Activated B cell treated with CpG ODN at 0.5 μM for 24 hours (primary cell): ENCODE data around the gene NPLOC4. TPM values are rescaled to one million over a fixed set of nuclear protein-coding genes. Genes with fewer than 3 reads are reported as not detected.

Source experiments
- ATAC-seq: fragments of 200-7000 bp; cut with Tn5 transposase; one replicate; pipeline ENCODE4 v1.10.0; 2021; ENCODE audit warnings: low read depth, mild to moderate bottlenecking, moderate library complexity
- CTCF ChIA-PET: fragments of 350-600 bp; sonication (Branson Sonifier 250); formaldehyde crosslinking; loops from one replicate; lab custom pipeline; 2021; ENCODE audit warnings: antibody characterized with exemption; lab: Charles Lee
- POLR2A ChIA-PET: fragments of 350-600 bp; sonication (Branson Sonifier 250); formaldehyde crosslinking; loops from one replicate; lab custom pipeline; 2021; ENCODE audit warnings: antibody characterized with exemption; lab: Charles Lee
- DNase-seq: peaks from one replicate; pipeline ENCODE4 v3.0.0; 2022
- H3K27ac Mint-ChIP-seq: one replicate; pipeline ENCODE4 v1.8.0; 2020; ENCODE audit warnings: mixed read lengths
- H3K27me3 Mint-ChIP-seq: one replicate; pipeline ENCODE4 v1.8.0; 2021; ENCODE audit warnings: mixed read lengths
- H3K36me3 Mint-ChIP-seq: one replicate; pipeline ENCODE4 v1.8.0; 2021; ENCODE audit warnings: low read depth, mixed read lengths
- H3K4me1 Mint-ChIP-seq: one replicate; pipeline ENCODE4 v1.8.0; 2021; ENCODE audit warnings: mixed read lengths
- H3K4me3 Mint-ChIP-seq: one replicate; pipeline ENCODE4 v1.8.0; 2020; ENCODE audit warnings: mild to moderate bottlenecking, mixed read lengths
- H3K9me3 Mint-ChIP-seq: one replicate; pipeline ENCODE4 v1.8.0; 2020; ENCODE audit warnings: mixed read lengths
- CTCF ChIP-seq: fragments of 200-600 bp; IDR thresholded peaks from one replicate; pipeline ENCODE4 v1.8.0; 2022; ENCODE audit warnings: antibody characterized with exemption, mild to moderate bottlenecking
- intact Hi-C: fragments of 100-400 bp; cut with micrococcal nuclease; formaldehyde crosslinking; loops from one replicate; pipeline ENCODE4 v1.15.1; 2024
- total RNA-seq: library from RNA; stranded (reverse); gene quantifications from 2 replicates; pipeline ENCODE4 v1.2.3, GENCODE V29; 2022

Gene NPLOC4
- total RNA-seq, 1 donor from 2014 or later = 132 TPM

GRCh38 chr17:81651692-81652091 lies 14.8 kb upstream of the NPLOC4 start:
- intact Hi-C loops = no loop called here
- no peak overlapping the region for H3K27ac Mint-ChIP-seq
- H3K4me1 Mint-ChIP-seq = peaks cover 19% of the 10 kb centered on the region
- TF ChIP-seq CTCF = no peak
- no peaks in the 10 kb centered on the region for H3K36me3 Mint-ChIP-seq
- ChIA-PET CTCF (no interaction called here), POLR2A (no interaction called here)
- H3K4me3 Mint-ChIP-seq = no peak overlapping the region
- peaks cover 22% of the 10 kb centered on the region for H3K27me3 Mint-ChIP-seq
- H3K9me3 Mint-ChIP-seq = no peaks in the 10 kb centered on the region
- ATAC-seq (no peak), DNase-seq (no peak)

GRCh38 chr17:81650951-81651350 lies 14.0 kb upstream of the NPLOC4 start:
- no peaks in the 10 kb centered on the region for H3K36me3 Mint-ChIP-seq
- no peak overlapping the region for H3K27ac Mint-ChIP-seq
- H3K27me3 Mint-ChIP-seq = peaks cover 22% of the 10 kb centered on the region
- no peak overlapping the region for H3K4me3 Mint-ChIP-seq
- TF ChIP-seq CTCF = no peak
- intact Hi-C loops = no loop called here
- peaks cover 19% of the 10 kb centered on the region for H3K4me1 Mint-ChIP-seq
- H3K9me3 Mint-ChIP-seq = no peaks in the 10 kb centered on the region
- CTCF ChIA-PET = no interaction called here
- no peak for DNase-seq
- no peak for ATAC-seq
- POLR2A ChIA-PET = interaction anchor here (0.6 kb wide), 1 partner anchor 17 kb away, joined by 3 read pairs; no protein-coding TSS in a partner anchor

GRCh38 chr17:81648707-81649085 lies 11.8 kb upstream of the NPLOC4 start:
- H3K4me1 Mint-ChIP-seq = peaks cover 13% of the 10 kb centered on the region
- ChIA-PET CTCF (no interaction called here), POLR2A (no interaction called here)
- no peak for TF ChIP-seq CTCF
- H3K4me3 Mint-ChIP-seq = no peak overlapping the region
- no peak for DNase-seq
- no peak for ATAC-seq
- H3K27me3 Mint-ChIP-seq = peaks cover 22% of the 10 kb centered on the region
- no peaks in the 10 kb centered on the region for H3K36me3 Mint-ChIP-seq
- no peak overlapping the region for H3K27ac Mint-ChIP-seq
- intact Hi-C loops = no loop called here
- no peaks in the 10 kb centered on the region for H3K9me3 Mint-ChIP-seq

GRCh38 chr17:81648013-81648706 lies 11.2 kb upstream of the NPLOC4 start:
- no peak for DNase-seq
- no peaks in the 10 kb centered on the region for H3K9me3 Mint-ChIP-seq
- TF ChIP-seq CTCF = no peak
- peaks cover 8% of the 10 kb centered on the region for H3K4me1 Mint-ChIP-seq
- no peaks in the 10 kb centered on the region for H3K36me3 Mint-ChIP-seq
- H3K4me3 Mint-ChIP-seq = no peak overlapping the region
- POLR2A ChIA-PET = no interaction called here
- no peak overlapping the region for H3K27ac Mint-ChIP-seq
- CTCF ChIA-PET = interaction anchor here (0.6 kb wide), 1 partner anchor 135 kb away, joined by 3 read pairs; the partner anchor contains the start of gene ACTG1
- H3K27me3 Mint-ChIP-seq = peaks cover 19% of the 10 kb centered on the region
- intact Hi-C loops = no loop called here
- ATAC-seq = no peak

GRCh38 chr17:81647640-81648012 lies 10.7 kb upstream of the NPLOC4 start:
- no peaks in the 10 kb centered on the region for H3K36me3 Mint-ChIP-seq
- DNase-seq = no peak
- ChIA-PET POLR2A (interaction anchor here (0.6 kb wide), 1 partner anchor 16 kb away, joined by 3 read pairs; no protein-coding TSS in a partner anchor), CTCF (interaction anchor here (0.6 kb wide), 1 partner anchor 135 kb away, joined by 3 read pairs; the partner anchor contains the start of gene ACTG1)
- H3K4me3 Mint-ChIP-seq = no peak overlapping the region
- TF ChIP-seq CTCF = no peak
- peaks cover 2% of the 10 kb centered on the region for H3K4me1 Mint-ChIP-seq
- intact Hi-C loops = no loop called here
- ATAC-seq = no peak
- H3K27ac Mint-ChIP-seq = no peak overlapping the region
- peaks cover 19% of the 10 kb centered on the region for H3K27me3 Mint-ChIP-seq
- H3K9me3 Mint-ChIP-seq = no peaks in the 10 kb centered on the region
